Measurements from ENCODE around the gene ARF5.
"Not testable (repeated sequence)": the region's sequence is repeated elsewhere in the genome, so short reads cannot be mapped to it uniquely, and the experiment has no call there.

Gene ARF5

GRCh38 chr7:127588019-127588696 lies at the start of gene ARF5:
TSS of gene ARF5 (plus strand) at chr7:127588411. CDS start at chr7:127588499, 88 bp downstream.
- peak; percentile 70 for DNase-seq (ENCODE audit: low read depth, low spot score)

- no peak for DNase-seq (ENCODE audit: low read depth, low spot score)
Measured at GRCh38 chr7:127539116-127539515, 49.1 kb upstream of the ARF5 start.

- not testable (repeated sequence) for DNase-seq (ENCODE audit: low read depth, low spot score)
Measured at GRCh38 chr7:127540461-127540860, 47.8 kb upstream of the ARF5 start.

- DNase-seq (ENCODE audit: low read depth, low spot score) = no peak
Measured at GRCh38 chr7:127541548-127541947, 46.7 kb upstream of the ARF5 start.

GRCh38 chr7:127546313-127546712 lies 41.9 kb upstream of the ARF5 start:
- DNase-seq (ENCODE audit: low read depth, low spot score) = no peak

GRCh38 chr7:127550247-127550646 lies 38.0 kb upstream of the ARF5 start:
- no peak for DNase-seq (ENCODE audit: low read depth, low spot score)

GRCh38 chr7:127551941-127552340 lies 36.3 kb upstream of the ARF5 start:
- no peak for DNase-seq (ENCODE audit: low read depth, low spot score)

- DNase-seq (ENCODE audit: low read depth, low spot score) = no peak
Measured at GRCh38 chr7:127556404-127556803, 31.8 kb upstream of the ARF5 start.

GRCh38 chr7:127557803-127558202 lies 30.4 kb upstream of the ARF5 start:
- no peak for DNase-seq (ENCODE audit: low read depth, low spot score)

GRCh38 chr7:127566242-127566641 lies 22.0 kb upstream of the ARF5 start:
- DNase-seq (ENCODE audit: low read depth, low spot score) = no peak

- not testable (repeated sequence) for DNase-seq (ENCODE audit: low read depth, low spot score)
Measured at GRCh38 chr7:127568034-127568433, 20.2 kb upstream of the ARF5 start.

GRCh38 chr7:127571741-127572505 lies 16.3 kb upstream of the ARF5 start:
- no peak for DNase-seq (ENCODE audit: low read depth, low spot score)

GRCh38 chr7:127578036-127578684 lies 10.1 kb upstream of the ARF5 start:
- no peak for DNase-seq (ENCODE audit: low read depth, low spot score)

GRCh38 chr7:127578711-127579275 lies 9.4 kb upstream of the ARF5 start:
- no peak for DNase-seq (ENCODE audit: low read depth, low spot score)

- no peak for DNase-seq (ENCODE audit: low read depth, low spot score)
Measured at GRCh38 chr7:127580612-127581011, 7.6 kb upstream of the ARF5 start.

- no peak for DNase-seq (ENCODE audit: low read depth, low spot score)
Measured at GRCh38 chr7:127581716-127582115, 6.5 kb upstream of the ARF5 start.

GRCh38 chr7:127582361-127582760 lies 5.8 kb upstream of the ARF5 start:
- DNase-seq (ENCODE audit: low read depth, low spot score) = no peak

GRCh38 chr7:127584648-127585043 lies 3.6 kb upstream of the ARF5 start:
- no peak for DNase-seq (ENCODE audit: low read depth, low spot score)

- peak; percentile 87 for DNase-seq (ENCODE audit: low read depth, low spot score)
Measured at GRCh38 chr7:127585044-127585953, 2.9 kb upstream of the ARF5 start, which contains the start of gene GCC1. TSS of gene GCC1 (minus strand) at chr7:127585596. CDS start at chr7:127585182, 414 bp downstream.

GRCh38 chr7:127586346-127586745 lies 1.9 kb upstream of the ARF5 start:
- no peak for DNase-seq (ENCODE audit: low read depth, low spot score)

GRCh38 chr7:127587663-127588018 lies 570 bp upstream of the ARF5 start:
- DNase-seq (ENCODE audit: low read depth, low spot score) = no peak
